ENCODE results near the gene SYNGAP1.

SYNGAP1 gene

GRCh38 chr6:33411632-33412005 is 8.2 kb upstream of the SYNGAP1 start:
- Histone ChIP-seq H3K9me3 (ENCODE audit: control insufficient read depth, insufficient read depth, low read length) (no peaks in the 10 kb centered on the region), H3K9ac (ENCODE audit: low read depth, low read length) (peak overlapping the region; percentile 94), H3K4me1 (ENCODE audit: insufficient read depth, low read length) (peaks cover 6% of the 10 kb centered on the region; the same call in 1 of the 2 replicates), H3K36me3 (ENCODE audit: insufficient read depth, low read length) (peaks cover 22% of the 10 kb centered on the region)

DNA sequence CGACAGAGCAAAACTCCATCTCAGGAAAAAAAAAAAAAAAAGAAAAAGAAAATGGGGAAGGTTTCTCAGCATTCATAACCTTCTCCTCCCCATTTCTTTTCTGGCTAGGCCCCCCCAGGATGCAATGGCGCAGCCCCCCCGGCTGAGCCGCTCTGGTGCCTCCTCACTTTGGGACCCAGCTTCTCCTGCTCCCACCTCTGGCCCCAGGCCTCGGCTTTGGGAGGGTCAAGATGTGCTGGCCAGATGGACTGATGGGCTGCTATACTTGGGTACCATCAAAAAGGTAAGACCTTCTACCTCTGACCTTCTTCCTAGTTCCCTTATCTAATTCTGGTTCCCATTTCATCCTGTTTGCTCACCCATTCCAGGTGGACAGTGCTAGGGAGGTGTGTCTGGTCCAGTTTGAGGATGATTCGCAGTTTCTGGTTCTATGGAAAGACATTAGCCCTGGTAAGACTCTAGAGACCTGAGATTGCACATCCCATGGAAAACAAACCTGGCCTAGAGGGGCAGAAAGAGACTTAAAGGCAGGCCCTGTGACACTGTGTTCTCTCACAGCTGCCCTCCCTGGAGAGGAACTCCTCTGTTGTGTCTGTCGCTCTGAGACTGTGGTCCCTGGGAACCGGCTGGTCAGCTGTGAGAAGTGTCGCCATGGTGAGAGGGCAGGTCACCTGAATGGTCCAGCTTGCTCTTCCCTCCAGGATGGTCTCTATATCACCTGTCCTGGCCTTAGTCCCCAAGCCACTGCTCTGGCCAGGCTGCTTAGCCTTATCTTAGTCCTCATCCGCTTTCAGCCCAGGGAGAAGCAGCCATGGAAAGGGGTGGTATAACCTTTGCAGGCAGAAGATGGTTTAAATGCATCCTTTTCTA is 7.5 kb upstream of the SYNGAP1 start:
- peaks cover 11% of the 10 kb centered on the region; the same call in 1 of the 2 replicates for H3K4me1 ChIP-seq (ENCODE audit: insufficient read depth, low read length)
- H3K36me3 ChIP-seq (ENCODE audit: insufficient read depth, low read length), result peaks cover 14% of the 10 kb centered on the region
- H3K9ac ChIP-seq (ENCODE audit: low read depth, low read length), result no peak overlapping the region

DNA sequence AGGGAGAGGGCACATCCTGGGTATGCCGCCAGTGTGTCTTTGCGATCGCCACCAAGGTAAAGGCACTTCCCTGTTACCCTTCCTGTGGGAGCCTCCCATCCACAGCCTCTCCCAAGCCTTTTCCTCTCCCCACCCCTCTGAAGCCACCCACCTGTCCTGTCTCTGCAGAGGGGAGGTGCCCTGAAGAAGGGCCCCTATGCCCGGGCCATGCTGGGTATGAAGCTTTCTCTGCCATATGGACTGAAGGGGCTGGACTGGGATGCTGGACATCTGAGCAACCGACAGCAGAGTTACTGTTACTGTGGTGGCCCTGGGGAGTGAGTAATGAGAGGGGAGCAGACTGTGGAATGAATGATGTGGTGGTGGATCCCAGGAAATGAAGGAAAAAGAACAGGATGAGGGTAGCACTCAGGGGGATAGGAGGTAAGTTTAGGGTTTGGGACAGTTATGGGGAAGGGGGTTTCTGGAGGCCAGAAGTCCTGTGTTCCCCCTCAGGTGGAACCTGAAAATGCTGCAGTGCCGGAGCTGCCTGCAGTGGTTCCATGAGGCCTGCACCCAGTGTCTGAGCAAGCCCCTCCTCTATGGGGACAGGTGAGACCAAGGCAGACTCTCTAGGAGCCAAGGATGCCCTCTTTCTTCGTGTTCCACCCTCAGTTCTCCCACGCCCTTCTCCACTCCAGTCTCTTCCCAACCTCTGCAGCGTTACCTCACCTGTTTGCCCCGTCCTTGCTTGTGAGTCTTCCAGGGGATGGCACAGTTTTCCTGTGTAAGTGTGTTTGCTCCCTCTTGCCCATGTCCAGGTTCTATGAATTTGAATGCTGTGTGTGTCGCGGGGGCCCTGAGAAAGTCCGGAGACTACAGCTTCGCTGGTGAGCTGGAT is 6.4 kb upstream of the SYNGAP1 start:
- Histone ChIP-seq H3K4me1 (ENCODE audit: insufficient read depth, low read length) (peaks cover 11% of the 10 kb centered on the region; the same call in 1 of the 2 replicates), H3K9ac (ENCODE audit: low read depth, low read length) (no peak overlapping the region), H3K9me3 (ENCODE audit: control insufficient read depth, insufficient read depth, low read length) (no peaks in the 10 kb centered on the region), H3K36me3 (ENCODE audit: insufficient read depth, low read length) (peaks cover 12% of the 10 kb centered on the region; the same call in 1 of the 2 replicates)

More for the DNA sequence above, 7.5 kb upstream of the SYNGAP1 start:
- no peaks in the 10 kb centered on the region for H3K9me3 ChIP-seq (ENCODE audit: control insufficient read depth, insufficient read depth, low read length)

GRCh38 chr6:33414592-33415271 is 5.1 kb upstream of the SYNGAP1 start:
- Histone ChIP-seq H3K9me3 (ENCODE audit: control insufficient read depth, insufficient read depth, low read length) (no peaks in the 10 kb centered on the region), H3K36me3 (ENCODE audit: insufficient read depth, low read length) (peaks cover 12% of the 10 kb centered on the region; the same call in 1 of the 2 replicates), H3K9ac (ENCODE audit: low read depth, low read length) (no peak overlapping the region), H3K4me1 (ENCODE audit: insufficient read depth, low read length) (peaks cover 12% of the 10 kb centered on the region)

- H3K4me1 ChIP-seq (ENCODE audit: insufficient read depth, low read length), result peaks cover 12% of the 10 kb centered on the region
- no peaks in the 10 kb centered on the region for H3K9me3 ChIP-seq (ENCODE audit: control insufficient read depth, insufficient read depth, low read length)
- no peak overlapping the region for H3K9ac ChIP-seq (ENCODE audit: low read depth, low read length)
- H3K36me3 ChIP-seq (ENCODE audit: insufficient read depth, low read length), result peaks cover 12% of the 10 kb centered on the region; the same call in 1 of the 2 replicates
Observed at GRCh38 chr6:33415831-33416230, 4.0 kb upstream of the SYNGAP1 start.

GRCh38 chr6:33416386-33417127 is 3.3 kb upstream of the SYNGAP1 start:
- H3K36me3 ChIP-seq (ENCODE audit: insufficient read depth, low read length), result peaks cover 12% of the 10 kb centered on the region; the same call in 1 of the 2 replicates
- H3K9me3 ChIP-seq (ENCODE audit: control insufficient read depth, insufficient read depth, low read length), result no peaks in the 10 kb centered on the region
- H3K4me1 ChIP-seq (ENCODE audit: insufficient read depth, low read length), result peaks cover 12% of the 10 kb centered on the region
- H3K9ac ChIP-seq (ENCODE audit: low read depth, low read length), result peak overlapping the region; percentile 88

DNA sequence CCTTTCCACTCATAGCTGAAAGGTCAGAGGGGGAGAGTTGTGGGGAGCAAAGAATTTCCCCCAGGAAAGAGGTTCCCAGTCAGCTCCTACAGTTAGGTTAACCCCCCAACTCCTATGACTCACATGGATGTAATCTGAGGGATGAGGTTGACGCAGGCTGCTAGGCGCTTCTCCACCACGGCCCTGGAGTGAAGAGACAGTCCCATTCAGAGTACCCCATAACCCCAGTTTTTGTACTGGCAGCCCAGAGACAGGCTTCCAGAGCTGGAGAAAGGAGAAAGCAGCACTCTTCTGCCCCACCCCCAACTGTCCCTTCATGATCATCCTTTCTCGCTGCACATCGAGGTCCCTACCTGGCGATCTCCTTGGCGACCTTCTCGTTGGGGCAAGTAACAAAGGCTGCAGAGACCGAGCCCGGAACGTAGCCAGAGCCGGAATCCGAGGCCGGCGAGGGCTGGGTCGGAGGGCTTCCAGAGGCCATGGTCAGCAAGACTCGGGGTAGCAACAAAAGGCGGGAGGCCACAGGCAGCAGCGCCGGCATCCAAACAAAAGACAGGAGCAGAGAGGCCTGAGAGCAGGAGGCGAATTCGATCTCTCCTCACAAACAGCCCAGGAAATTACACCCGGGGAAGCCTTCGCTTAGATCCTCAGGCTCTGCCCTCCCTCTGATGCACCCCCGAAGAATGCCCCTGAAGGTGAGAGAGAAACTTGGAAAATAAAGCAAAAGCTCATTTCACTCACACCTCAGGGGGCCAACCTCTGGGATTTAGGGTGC is 2.5 kb upstream of the SYNGAP1 start:
- peak overlapping the region; percentile 88 for H3K9ac ChIP-seq (ENCODE audit: low read depth, low read length)
- peaks cover 12% of the 10 kb centered on the region; the same call in 1 of the 2 replicates for H3K36me3 ChIP-seq (ENCODE audit: insufficient read depth, low read length)
- peaks cover 12% of the 10 kb centered on the region for H3K4me1 ChIP-seq (ENCODE audit: insufficient read depth, low read length)
- H3K9me3 ChIP-seq (ENCODE audit: control insufficient read depth, insufficient read depth, low read length), result no peaks in the 10 kb centered on the region

GRCh38 chr6:33417903-33418689 is 1.8 kb upstream of the SYNGAP1 start, which contains the start of gene CUTA:
CUTA (minus strand) TSS chr6:33418107; CDS start chr6:33418000, 107 bp downstream.
- H3K36me3 ChIP-seq (ENCODE audit: insufficient read depth, low read length), result peaks cover 9% of the 10 kb centered on the region; the same call in 1 of the 2 replicates
- peak within 1 kb of the TSS; percentile 88 for H3K9ac ChIP-seq (ENCODE audit: low read depth, low read length)
- H3K4me1 ChIP-seq (ENCODE audit: insufficient read depth, low read length), result peaks cover 12% of the 10 kb centered on the region
- no peaks in the 10 kb centered on the region for H3K9me3 ChIP-seq (ENCODE audit: control insufficient read depth, insufficient read depth, low read length)

GRCh38 chr6:33418690-33419291 is 1.1 kb upstream of the SYNGAP1 start:
- peaks cover 12% of the 10 kb centered on the region for H3K4me1 ChIP-seq (ENCODE audit: insufficient read depth, low read length)
- peaks cover 4% of the 10 kb centered on the region; the same call in 1 of the 2 replicates for H3K36me3 ChIP-seq (ENCODE audit: insufficient read depth, low read length)
- H3K9me3 ChIP-seq (ENCODE audit: control insufficient read depth, insufficient read depth, low read length), result no peaks in the 10 kb centered on the region
- H3K9ac ChIP-seq (ENCODE audit: low read depth, low read length), result peak overlapping the region; percentile 88

DNA sequence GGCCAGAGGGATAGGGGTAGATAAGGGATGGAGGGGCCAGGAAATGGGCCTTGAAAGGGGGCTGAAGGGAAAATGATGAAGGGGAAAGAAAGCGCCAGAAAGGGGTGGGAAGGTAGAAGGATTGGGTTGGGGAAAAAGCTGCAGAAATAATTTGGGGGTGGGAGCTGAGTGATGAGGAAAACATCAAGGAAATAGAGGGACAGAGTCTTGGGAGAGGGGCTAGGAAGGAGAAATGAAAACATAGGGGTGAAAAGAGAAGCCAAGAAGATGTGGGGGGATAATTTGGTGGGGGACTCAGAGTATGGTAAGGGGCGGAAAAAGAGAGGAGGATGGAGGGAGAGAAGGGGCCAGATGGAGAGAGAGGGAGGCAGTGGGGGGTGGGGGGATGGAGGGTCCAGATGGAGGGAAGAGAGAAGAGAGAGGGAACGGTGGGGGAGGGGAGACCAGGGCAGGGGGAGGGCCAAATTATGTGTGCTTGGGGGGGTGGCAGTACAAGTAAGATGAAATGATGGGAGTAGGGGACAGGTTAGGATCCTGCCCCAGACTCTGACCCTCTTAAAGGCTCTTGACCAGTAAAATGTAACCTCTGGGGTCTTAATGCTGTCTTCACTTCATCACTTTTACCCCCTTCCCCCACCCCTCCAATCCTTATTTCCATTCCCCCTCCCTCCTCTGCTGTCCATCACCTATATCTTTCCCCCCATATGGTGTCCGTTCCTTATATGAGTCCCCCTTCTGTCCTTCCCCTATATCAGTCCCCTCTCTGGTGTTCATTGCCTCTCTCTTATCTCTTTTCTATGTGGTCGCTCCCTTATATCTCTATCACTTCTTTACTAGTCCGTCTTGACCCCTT is 852 bp downstream of the SYNGAP1 start:
- no peaks in the 10 kb centered on the region for H3K9me3 ChIP-seq (ENCODE audit: control insufficient read depth, insufficient read depth, low read length)
- H3K4me1 ChIP-seq (ENCODE audit: insufficient read depth, low read length), result peaks cover 21% of the 10 kb centered on the region
- peak overlapping the region; percentile 37; the same call in 1 of the 2 replicates for H3K9ac ChIP-seq (ENCODE audit: low read depth, low read length)
- peaks cover 1% of the 10 kb centered on the region; the same call in 1 of the 2 replicates for H3K36me3 ChIP-seq (ENCODE audit: insufficient read depth, low read length)

DNA sequence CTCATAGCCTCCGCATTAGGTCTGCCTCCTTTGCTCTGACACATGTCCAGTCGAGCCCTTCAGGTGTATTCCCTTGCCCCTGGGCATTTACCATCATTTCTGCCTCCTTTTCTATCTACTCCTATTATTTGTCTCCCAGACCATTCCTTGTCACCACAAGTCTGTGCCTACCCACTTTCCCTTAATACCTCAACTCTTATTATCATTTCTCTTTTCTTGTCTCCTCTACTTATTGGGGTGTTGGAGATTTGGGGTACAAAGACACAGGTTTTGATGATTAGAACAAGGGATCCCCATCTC is 1.4 kb downstream of the SYNGAP1 start:
- Histone ChIP-seq H3K4me1 (ENCODE audit: insufficient read depth, low read length) (peaks cover 21% of the 10 kb centered on the region), H3K9ac (ENCODE audit: low read depth, low read length) (no peak overlapping the region; the same call in 1 of the 2 replicates), H3K9me3 (ENCODE audit: control insufficient read depth, insufficient read depth, low read length) (no peaks in the 10 kb centered on the region), H3K36me3 (ENCODE audit: insufficient read depth, low read length) (no peaks in the 10 kb centered on the region)
